ENCODE measurements around the gene CDKN2AIP.
"Not testable (repeated sequence)": the region's sequence is repeated elsewhere in the genome, so short reads cannot be mapped to it uniquely, and the experiment has no call there.

The CDKN2AIP gene

DNA sequence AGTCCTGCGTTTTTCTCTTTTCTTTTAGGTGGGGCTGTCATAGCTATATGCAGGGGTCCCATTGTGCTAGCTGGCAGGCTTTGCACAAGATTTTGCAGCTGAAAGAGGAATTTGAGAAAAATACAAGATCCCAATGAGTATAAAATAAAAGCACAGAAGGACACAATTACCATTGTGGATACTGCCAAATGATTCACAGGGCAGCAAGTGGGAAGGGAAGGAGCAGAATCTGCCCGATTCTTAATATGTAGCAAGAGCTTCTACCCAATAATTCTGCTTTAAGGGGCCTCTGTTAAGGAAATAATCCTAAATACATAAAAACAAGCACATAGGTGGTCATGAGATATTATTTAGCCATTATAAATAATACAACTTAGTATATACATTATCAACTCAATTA, 34.5 kb downstream of the CDKN2AIP start:
- no peaks in the 10 kb centered on the region for H3K9me3 ChIP-seq (ENCODE audit: control insufficient read depth, low read depth, low read length)
- H3K27me3 ChIP-seq (ENCODE audit: control insufficient read depth, insufficient read depth, low read length): no peaks in the 10 kb centered on the region
- no peak overlapping the region for H3K9ac ChIP-seq (ENCODE audit: low read length)
- H3K4me1 ChIP-seq (ENCODE audit: control insufficient read depth, low read depth, low read length): no peaks in the 10 kb centered on the region
- no peak overlapping the region for H3K4me3 ChIP-seq (ENCODE audit: low read length)
- H3K36me3 ChIP-seq (ENCODE audit: control insufficient read depth, low read depth, low read length): no peaks in the 10 kb centered on the region
- H3K27ac ChIP-seq (ENCODE audit: low read length): no peak overlapping the region

DNA sequence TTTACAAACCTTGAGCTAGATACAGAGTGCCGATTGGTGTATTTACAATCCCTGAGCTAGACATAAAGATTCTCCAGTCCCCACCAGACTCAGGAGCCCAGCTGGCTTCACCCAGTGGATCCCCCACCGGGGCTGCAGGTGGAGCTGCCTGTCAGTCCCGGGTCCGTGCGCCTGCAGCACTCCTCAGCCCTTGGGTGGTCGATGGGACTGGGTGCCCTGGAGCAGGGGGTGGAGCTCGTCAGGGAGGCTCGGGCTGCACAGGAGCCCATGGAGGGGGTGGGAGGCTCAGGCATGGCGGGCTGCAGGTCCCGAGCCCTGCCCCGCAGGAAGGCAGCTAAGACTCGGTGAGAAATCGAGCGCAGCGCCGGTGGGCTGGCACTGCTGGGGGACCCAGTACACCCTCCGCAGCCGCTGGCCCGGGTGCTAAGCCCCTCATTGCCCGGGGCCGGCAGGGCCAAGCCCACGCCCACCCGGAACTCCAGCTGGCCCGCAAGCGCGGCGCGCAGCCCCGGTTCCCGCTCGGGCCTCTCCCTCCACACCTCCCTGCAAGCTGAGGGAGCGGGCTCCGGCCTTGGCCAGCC, 38.2 kb downstream of the CDKN2AIP start:
- H3K36me3 ChIP-seq (ENCODE audit: control insufficient read depth, low read depth, low read length); H3K9me3 ChIP-seq (ENCODE audit: control insufficient read depth, low read depth, low read length); H3K27ac ChIP-seq (ENCODE audit: low read length); H3K27me3 ChIP-seq (ENCODE audit: control insufficient read depth, insufficient read depth, low read length); H3K9ac ChIP-seq (ENCODE audit: low read length); H3K4me1 ChIP-seq (ENCODE audit: control insufficient read depth, low read depth, low read length); H3K4me3 ChIP-seq (ENCODE audit: low read length): not testable (repeated sequence)

GRCh38 chr4:183483997-183484396, 39.6 kb downstream of the CDKN2AIP start:
- Histone ChIP-seq H3K9ac (ENCODE audit: low read length) (no peak overlapping the region), H3K4me1 (ENCODE audit: control insufficient read depth, low read depth, low read length) (no peaks in the 10 kb centered on the region), H3K9me3 (ENCODE audit: control insufficient read depth, low read depth, low read length) (no peaks in the 10 kb centered on the region), H3K27me3 (ENCODE audit: control insufficient read depth, insufficient read depth, low read length) (no peaks in the 10 kb centered on the region), H3K27ac (ENCODE audit: low read length) (no peak overlapping the region), H3K36me3 (ENCODE audit: control insufficient read depth, low read depth, low read length) (no peaks in the 10 kb centered on the region), H3K4me3 (ENCODE audit: low read length) (no peak overlapping the region)

- Histone ChIP-seq H3K27me3 (ENCODE audit: control insufficient read depth, insufficient read depth, low read length) (no peaks in the 10 kb centered on the region), H3K9me3 (ENCODE audit: control insufficient read depth, low read depth, low read length) (no peaks in the 10 kb centered on the region), H3K9ac (ENCODE audit: low read length) (no peak overlapping the region), H3K4me3 (ENCODE audit: low read length) (no peak overlapping the region), H3K27ac (ENCODE audit: low read length) (no peak overlapping the region), H3K4me1 (ENCODE audit: control insufficient read depth, low read depth, low read length) (no peaks in the 10 kb centered on the region), H3K36me3 (ENCODE audit: control insufficient read depth, low read depth, low read length) (no peaks in the 10 kb centered on the region)
Measured at GRCh38 chr4:183485411-183486160, 41.1 kb downstream of the CDKN2AIP start.

DNA sequence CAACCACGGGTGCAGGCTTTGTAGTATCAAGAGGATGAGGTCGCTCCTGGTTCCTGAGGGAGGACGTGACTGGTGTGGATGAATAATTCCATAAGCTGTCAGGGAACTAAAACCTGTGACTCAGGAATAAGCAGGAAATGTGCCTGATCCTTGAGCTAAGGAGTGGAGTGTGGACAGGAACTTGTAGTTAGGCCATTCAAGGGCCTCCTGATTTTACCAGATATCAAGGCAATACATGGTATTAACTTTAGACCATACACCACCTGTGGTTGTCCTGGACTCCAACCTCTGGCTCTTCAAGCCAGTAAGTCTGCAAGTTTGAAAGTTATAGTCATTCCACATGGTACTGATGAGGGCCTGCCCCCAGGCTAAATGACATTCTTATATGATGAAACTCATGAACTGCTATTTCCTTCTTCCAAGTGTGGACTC, 48.4 kb downstream of the CDKN2AIP start:
- no peaks in the 10 kb centered on the region for H3K27me3 ChIP-seq (ENCODE audit: control insufficient read depth, insufficient read depth, low read length)
- H3K27ac ChIP-seq (ENCODE audit: low read length): no peak overlapping the region
- H3K4me1 ChIP-seq (ENCODE audit: control insufficient read depth, low read depth, low read length): peaks cover 8% of the 10 kb centered on the region
- H3K9me3 ChIP-seq (ENCODE audit: control insufficient read depth, low read depth, low read length): no peaks in the 10 kb centered on the region
- H3K9ac ChIP-seq (ENCODE audit: low read length): no peak overlapping the region
- H3K36me3 ChIP-seq (ENCODE audit: control insufficient read depth, low read depth, low read length): no peaks in the 10 kb centered on the region
- H3K4me3 ChIP-seq (ENCODE audit: low read length): no peak overlapping the region

DNA sequence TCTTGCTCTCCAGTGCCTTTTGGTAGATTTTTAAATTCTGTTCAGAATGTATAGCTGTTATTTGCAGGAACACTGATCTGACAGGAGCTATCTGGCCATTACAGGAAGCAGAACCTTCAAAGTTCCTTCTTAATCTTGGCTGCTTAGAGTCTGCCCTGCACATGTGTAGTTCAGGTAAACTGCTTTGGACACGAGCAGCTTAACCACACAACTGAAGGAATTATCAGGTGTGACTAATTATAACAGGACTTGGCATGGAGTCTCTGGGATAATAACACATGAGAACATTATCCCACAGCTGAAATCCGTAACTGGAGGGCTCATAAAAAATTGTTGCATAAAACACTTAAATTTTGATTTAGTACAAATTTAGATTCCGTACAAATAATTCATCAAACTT, 48.8 kb downstream of the CDKN2AIP start:
- H3K9me3 ChIP-seq (ENCODE audit: control insufficient read depth, low read depth, low read length): no peaks in the 10 kb centered on the region
- peaks cover 8% of the 10 kb centered on the region for H3K4me1 ChIP-seq (ENCODE audit: control insufficient read depth, low read depth, low read length)
- no peaks in the 10 kb centered on the region for H3K27me3 ChIP-seq (ENCODE audit: control insufficient read depth, insufficient read depth, low read length)
- no peak overlapping the region for H3K4me3 ChIP-seq (ENCODE audit: low read length)
- H3K36me3 ChIP-seq (ENCODE audit: control insufficient read depth, low read depth, low read length): no peaks in the 10 kb centered on the region
- no peak overlapping the region for H3K9ac ChIP-seq (ENCODE audit: low read length)
- H3K27ac ChIP-seq (ENCODE audit: low read length): no peak overlapping the region

DNA sequence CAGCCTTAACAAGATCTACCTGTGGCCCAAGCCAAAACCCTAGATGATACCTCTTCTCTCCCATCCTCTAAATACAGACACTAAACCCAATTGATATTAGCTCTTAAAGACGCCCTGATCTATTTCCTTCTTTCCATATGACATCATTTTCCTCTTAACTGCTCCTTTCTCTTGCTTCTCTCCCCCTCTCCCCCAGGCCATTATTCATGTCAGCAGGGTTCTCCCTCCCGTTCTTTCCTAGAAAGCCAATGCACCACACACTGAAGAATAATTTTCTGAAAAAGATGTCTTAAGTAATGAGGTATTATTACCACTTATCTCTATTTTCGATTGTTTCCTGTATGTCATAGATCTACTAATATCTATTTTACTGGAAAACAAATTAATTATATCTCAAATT, 50.7 kb downstream of the CDKN2AIP start:
- Histone ChIP-seq H3K9ac (ENCODE audit: low read length) (no peak overlapping the region), H3K36me3 (ENCODE audit: control insufficient read depth, low read depth, low read length) (no peaks in the 10 kb centered on the region), H3K27ac (ENCODE audit: low read length) (no peak overlapping the region), H3K4me3 (ENCODE audit: low read length) (no peak overlapping the region), H3K9me3 (ENCODE audit: control insufficient read depth, low read depth, low read length) (no peaks in the 10 kb centered on the region), H3K27me3 (ENCODE audit: control insufficient read depth, insufficient read depth, low read length) (no peaks in the 10 kb centered on the region), H3K4me1 (ENCODE audit: control insufficient read depth, low read depth, low read length) (peaks cover 8% of the 10 kb centered on the region)
